ENCODE data around the gene R3HDM4.
"Not testable (repeated sequence)": the region's sequence is repeated elsewhere in the genome, so short reads cannot be mapped to it uniquely, and the experiment has no call there.

Gene R3HDM4

DNA sequence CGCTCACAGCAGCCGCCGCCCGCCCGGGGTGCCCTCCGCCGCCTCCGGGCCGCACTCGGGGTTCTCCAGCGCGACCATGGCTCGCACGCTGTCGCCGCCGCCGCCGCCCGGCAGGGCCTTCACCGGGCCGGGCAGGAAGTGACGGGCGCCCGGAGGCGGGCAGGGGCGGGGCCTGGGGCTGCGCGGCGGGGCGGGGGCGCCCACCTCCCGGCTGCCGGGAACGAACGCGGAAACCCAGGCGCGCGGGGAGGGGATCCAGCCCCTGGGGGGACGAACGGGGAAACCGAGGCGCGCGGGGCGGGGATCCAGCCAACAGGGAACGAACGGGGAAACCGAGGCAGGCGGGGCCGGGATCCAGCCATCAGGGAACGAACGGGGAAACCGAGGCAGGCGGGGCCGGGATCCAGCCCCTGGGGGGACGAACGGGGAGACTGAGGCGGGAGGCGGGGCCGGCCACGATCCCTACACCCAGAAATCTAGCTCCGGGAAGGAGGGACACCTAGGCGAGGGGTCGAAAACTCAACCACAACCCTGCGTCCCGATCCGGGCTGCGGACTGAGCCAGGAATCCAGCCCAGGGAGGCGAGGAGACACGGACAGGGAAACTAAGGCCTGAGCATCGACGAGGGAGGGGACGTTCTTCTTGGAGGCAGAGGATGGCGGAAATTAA, at the start of gene R3HDM4:
Gene R3HDM4, minus strand, starts transcription at position 140 of the 669 bp plus-strand sequence. Its CDS starts 62 bp downstream, at position 78.
- no peak for DNase-seq

DNA sequence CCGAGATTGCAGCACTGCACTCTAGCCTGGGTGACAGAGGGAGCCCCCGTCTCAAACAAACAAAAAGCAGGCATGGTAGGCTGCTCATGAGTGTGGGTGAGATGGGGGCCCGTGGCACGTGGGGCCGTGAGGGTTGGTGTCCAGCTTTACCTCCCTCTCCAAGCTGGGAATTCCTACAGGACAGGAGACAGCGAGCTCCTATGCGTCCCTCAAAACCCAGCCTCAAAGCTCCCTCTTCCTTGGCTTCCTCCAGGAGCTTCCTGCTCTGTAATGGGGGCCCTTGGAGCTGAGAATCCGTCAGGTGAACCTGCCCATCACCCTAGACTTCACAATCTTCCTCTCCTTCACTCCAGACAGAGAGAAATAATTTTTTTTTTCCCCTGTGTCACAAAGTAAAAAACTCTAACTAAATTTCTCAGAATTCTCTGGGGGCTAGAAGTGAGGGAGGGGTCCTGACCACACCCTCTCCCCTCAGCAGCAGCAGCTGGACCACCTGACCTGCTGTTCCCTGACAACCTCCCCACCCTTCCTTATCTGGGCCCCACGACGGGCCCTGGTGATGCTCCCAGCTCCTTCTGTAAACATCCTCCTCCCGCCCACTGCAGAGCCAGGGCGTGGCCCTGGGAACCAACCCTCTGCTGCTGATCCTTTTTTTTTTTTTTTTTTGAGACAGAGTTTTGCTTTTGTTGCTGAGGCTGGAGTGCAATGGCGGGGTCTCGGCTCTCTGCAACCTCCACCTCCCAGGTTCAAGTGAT, 49.0 kb upstream of the R3HDM4 start:
- DNase-seq = no peak

DNA sequence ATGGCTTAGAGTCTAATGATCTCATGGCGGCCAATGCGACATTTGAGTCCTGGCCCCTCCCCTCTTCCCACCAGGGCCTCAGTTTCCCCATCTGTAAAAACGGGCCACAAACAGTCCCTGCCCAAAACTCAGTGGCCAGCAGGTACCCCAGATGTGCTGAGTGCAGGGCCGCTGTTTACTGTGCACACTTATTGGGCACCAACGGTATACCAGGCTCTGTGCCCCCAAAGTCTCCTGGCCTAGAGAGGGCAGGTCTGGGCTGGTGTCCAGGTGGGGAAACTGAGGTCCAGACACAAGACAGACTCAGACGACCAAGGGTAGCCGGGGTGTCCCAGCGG, 47.6 kb upstream of the R3HDM4 start:
- no peak for DNase-seq

DNA sequence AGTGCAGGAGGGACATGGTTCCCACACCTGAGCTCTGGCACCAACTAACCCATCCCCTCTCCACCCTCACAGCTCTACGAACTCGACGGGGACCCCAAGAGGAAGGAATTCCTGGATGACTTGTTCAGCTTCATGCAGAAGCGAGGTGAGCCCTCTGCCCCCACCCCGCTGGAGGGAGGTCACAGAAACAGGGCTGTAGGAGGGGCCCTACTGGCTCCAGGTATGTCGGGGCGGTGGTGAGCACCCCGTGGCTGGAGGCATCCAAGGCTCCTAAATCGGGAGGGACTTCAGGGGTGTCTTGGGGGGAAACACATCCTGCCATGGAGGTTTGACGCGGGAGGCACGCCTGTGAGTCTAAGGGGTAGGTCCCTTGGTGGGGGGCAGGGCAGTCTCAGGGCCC, 47.0 kb upstream of the R3HDM4 start:
- no peak for DNase-seq

DNA sequence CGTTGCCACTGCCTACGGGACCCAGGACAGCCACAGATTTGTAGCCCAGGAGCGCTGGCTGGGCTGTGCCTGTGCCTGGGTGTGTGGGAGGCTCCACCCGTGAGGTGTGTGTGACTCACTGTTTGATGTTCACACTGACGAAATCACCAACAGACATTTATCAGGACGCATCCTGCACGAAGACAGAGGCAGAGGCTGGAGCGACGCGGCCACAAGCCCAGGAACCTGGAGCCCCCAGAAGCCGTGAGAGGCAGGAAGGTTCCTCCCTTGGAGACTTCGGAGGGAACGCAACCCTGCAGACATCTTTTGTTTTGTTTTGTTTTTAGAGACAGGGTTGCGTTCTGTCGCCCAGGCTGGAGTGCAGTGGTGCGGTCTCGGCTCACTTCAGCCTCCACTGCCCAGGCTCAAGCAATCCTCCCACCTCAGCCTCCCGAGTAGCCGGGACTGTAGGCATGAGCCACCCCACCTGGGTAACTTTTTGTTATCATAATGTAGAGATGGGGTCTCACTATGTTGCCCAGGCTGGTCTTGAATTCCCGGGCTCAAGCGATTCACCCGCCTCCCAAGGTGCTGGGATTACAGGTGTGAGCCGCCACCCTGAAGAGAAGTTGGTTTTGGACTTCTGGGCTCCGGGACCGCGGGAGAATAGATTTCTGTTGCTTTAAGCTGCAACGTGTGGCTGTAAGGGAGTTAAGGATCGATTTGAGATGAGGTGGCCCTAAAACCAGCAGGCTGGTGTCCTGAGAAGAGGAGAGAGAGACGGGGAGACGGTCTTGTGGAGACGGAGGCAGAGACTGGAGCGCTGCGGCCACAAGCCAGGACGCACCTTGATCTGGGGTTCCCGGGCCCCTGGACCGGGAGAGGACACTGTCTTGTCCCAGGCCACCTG, 46.2 kb upstream of the R3HDM4 start:
- no peak for DNase-seq

DNA sequence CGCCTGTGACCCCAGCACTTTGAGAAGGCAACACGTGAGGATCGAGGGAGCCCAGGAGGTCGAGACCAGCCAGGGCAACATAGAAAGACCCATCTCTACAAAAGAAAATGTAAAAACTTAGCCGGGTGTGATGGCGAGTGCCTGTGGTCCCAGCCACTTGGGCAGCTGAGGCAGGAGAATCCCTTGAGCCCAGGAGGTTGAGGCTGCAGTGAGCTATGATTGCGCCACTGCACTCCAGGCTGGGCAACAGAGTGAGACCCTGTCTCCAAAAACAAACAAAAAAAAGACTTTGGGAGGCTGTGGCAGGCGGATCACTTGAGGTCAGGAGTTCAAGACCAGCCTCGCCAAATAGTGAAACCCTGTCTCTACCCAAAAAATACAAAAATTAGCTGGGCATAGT, 44.6 kb upstream of the R3HDM4 start:
- DNase-seq = not testable (repeated sequence)

DNA sequence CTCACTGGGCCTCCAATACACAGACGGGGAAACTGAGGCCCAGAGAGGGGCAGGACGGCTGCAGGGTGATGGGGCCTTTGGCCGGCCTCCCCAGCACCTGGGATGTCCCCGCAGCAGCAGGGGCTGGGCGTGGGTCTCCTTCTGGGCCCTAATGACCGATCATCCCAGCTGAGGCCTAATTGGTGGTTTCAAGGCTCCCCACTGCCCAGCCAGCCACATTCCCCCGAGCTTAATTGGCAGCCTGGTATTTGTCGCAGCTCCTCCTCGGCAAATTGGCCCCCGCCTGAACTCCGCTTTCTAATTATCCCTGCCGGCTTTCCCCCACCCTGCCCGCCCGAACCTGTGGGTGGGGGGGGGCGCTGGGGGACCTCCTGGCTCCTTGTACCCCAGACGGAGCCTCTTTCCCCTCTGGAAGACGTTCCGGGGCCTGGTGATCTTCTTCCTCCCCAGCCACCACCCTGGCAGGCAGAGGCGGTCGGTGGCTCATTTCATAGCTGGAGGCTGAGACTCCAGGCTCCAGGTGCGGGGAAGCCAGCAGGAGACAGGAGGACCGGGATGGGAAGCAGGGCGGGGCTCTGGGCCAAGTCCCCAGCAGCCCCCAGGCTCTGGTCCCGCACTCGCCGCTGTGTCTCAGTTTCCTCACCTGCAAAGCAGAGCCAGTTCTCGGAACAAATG, 43.9 kb upstream of the R3HDM4 start:
- no peak for DNase-seq

DNA sequence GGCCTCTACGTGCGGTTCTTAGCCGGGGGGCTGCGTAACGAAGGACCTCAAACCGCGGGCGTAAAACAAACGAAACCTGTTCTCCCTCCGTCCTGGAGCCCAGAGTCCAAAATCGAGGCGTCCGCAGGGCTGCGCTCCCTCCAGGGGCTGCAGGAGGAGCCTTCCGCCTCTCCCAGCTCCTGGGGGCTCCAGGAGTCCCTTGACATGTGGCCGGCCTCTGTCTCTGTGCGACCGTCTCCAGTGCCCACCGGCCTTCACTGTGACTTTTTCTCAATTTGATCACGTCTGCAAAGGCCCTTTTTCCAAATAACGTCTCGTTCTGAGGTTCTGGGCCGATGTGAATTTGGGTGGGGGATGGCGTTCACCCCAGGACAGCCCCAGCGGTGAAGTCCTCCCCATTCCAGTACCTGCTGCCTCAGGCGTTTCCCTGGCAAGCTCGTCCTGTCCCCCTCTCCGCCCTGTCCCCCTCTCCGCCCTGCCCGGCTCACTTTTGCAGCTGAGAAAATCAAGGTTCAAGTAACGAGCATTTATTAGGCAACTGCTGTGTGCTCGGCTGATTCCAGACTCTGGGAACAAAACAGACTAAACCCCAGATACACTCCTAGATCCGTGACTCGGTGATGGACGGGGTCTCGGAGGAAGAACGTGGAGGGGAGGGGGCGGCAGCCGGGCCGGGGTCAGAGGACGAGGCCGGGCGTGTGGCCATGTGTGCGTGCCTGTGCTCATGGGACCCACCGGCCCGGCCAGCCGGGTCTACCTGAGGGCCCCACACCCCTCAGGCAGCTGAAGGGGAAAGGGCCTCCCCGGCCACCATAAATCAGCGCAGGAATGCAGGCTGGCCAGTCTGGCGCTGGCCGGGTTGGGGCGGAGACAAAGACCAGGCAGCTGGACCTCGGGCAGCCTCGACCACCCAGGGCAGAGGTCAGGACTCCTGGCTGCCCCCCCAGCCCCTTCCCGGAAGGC, 43.1 kb upstream of the R3HDM4 start:
- DNase-seq = no peak

DNA sequence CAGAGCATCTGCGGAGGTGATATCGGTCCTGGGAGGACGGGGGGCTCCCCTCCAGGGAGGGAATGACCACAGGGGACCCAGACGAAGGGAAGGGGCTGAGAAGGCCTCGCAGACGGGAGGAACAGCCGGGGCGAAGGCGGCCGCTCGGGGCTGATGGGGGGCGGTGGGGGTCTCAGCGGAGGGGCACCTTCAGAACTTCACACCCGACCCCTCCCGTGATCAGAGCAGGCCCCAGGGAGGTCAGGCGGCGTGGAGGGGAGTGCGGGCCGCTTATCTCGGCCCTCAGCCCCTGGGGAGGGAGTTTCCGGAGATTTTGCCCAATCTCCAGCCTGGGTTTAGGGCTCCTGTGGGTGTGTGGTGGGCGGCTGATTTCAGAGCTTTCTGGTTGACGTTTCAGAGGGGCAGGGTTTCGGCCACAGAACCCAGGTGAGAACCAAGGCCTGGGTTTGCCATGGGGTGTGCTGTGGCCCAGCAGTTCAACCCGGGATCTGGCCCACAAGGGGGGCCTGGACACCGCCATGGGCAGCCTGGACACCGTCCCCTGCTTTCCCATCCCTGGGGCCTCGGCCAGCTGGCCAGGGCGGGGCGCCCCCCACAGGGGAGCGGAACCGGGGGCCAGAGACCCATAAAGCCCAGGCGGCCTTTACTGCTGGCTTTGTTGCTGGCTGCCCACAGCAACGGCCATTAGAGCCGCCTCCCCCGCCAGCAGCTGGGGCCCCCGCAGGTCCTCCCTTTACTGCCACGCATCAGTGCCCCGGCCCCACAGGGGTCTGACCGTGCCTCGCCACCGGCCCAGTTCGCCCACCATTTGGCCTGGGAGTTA, 41.9 kb upstream of the R3HDM4 start:
- DNase-seq = no peak

DNA sequence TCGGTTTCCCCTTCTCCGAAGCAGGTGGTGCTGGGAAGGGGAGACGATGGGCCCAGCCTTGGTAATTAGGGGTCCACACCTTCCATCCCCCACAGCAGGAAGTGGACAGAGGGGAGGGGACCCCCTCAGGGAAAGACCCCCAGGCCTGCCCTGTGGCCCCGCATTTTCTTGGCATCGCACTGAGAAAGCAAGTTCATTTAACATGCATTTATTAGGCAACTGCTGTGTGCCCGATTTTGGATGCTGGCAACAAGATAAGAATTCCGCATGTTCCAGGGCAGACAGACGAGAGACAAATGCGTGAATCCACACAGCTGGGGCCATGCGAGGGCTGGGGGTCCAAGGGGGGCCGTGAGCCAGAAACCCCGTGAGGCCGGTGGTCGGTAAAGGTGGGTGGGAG, 41.3 kb upstream of the R3HDM4 start:
- no peak for DNase-seq

DNA sequence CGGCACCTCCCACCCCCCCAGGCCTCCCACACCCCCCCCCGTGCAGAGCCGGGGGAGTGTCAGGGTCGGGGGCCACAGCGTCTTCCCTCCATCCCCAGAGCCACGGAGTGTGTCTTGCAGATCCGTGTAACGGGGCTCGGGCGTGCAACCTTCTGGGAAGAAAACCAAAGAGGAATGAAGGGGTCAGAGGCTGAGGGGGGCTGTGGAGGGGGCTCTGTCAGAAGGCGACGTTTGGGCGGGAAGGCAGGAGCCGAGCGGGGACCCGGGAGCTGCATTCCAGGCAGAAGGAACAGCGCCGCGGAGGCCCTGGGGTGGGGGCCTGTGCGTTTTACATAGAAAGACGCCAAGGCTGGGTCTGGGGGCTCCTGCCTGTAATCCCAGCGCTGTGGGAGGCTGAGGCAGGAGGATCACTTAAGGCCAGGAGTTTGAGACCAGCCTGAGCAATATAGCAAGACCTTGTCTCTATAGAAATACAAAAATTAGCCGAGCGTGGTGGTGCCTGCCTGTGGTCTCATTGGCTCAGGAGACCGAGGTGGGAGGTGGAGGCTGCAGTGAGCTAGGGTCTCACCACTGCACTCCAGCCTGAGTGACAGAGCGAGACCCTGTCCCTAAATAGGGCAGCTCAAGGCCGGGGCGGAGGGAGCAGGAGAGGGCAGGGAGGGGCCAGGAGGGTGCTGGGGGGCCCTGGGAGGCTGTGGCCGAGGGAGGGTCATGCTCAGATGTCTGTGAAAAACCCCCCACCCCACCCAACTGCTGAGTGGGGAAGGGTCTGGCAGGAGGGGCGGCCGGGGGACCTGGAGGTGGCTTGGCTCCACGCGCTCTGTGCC, 40.6 kb upstream of the R3HDM4 start:
- no peak for DNase-seq

DNA sequence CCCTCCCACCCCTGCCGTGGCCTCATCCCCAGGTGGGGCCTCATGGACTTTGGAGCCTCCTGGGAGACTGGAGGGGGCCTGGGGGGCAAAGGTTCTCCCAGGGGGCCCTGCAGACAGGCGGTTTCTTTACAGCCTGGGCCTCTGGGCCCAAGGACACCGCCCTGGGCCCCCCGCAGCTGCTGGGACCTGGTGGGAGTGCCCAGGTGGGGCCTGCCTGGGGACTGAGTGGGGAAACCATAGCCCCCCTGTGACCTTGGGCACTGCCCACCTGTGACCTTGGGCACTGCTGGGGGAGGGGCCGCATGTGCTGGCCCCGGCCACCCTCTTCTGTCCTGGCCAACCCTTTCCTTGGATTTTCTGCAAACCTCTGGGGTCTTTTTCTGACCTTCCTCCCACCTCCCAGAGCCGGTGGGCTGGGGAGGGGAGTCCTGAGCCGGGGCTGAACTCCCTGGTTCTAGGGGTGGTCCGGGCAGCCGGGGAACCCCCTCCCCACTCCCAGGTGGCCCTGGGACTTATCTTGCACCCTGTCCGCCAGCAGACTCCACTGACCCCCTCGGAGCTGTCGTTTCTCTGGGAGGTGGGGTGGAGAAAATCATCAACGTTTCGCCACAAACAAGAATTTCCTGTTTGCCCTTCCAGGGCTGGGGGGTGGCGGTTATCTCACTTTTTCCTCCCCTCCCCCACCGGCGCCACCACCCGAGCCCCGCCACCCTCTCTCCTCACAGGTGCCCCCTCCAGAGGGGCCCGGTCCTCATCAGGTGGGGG, 39.8 kb upstream of the R3HDM4 start:
- DNase-seq = no peak

DNA sequence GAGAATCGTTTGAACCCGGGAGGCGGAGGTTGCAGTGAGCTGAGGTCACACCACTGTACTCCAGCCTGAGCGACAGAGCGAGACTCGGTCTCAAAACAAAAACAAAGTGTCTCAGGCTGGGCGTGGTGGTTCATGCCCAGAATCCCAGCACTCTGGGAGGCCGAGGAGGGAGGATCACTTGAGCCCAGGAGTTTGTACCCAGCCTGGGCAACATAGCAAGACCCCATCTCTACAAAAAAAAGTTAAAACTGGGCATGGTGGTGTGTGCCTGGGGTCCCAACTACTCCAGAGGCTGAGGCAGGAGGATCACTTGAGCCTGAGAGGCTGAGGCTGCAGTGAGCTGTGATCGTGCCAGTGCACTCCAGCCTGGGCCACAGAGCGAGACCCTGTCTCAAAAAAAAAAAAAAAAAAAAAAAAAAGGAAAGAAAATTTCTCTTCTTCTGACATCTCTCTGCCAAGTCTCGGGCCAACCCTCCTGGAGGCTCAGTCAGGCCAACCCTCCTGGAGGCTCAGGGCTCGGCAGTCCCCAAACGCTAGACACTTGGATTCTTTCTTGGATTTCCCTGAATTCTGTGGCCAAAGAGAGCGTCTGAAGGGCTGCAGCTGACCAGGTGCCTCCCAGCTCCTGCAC, 39.1 kb upstream of the R3HDM4 start:
- DNase-seq = no peak

DNA sequence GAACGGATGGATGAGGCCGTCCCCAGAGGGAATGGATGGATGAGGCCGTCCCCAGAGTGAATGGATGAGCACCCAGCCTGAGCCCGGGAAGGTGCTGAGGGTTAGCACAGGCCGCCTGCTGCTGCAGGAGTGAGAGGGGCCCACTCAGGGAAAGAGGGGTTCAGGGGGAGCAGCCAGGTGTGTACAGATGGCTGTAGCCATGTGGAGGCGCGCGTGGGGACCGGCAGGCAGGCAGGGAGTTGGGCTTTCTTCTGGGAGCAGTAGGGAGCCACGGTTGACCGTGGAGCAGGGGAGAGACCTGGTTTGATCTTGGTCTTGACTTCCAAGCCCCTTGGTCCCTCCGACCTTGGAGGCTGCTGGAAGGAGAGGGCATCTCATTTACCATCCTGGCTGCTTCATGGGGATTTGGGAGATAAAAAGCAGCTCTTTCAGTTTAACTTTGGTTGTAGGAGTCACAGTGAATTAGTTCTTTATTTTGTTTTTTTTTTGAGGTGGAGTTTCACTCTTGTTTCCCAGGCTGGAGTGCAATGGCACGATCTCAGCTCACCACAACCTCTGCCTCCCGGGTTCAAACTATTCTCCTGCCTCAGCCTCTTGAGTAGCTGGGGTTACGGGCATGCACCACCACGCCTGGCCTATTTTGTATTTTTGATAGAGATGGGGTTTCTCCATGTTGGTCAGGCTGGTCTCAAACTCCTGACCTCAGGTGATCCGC, 37.5 kb upstream of the R3HDM4 start:
- no peak for DNase-seq

DNA sequence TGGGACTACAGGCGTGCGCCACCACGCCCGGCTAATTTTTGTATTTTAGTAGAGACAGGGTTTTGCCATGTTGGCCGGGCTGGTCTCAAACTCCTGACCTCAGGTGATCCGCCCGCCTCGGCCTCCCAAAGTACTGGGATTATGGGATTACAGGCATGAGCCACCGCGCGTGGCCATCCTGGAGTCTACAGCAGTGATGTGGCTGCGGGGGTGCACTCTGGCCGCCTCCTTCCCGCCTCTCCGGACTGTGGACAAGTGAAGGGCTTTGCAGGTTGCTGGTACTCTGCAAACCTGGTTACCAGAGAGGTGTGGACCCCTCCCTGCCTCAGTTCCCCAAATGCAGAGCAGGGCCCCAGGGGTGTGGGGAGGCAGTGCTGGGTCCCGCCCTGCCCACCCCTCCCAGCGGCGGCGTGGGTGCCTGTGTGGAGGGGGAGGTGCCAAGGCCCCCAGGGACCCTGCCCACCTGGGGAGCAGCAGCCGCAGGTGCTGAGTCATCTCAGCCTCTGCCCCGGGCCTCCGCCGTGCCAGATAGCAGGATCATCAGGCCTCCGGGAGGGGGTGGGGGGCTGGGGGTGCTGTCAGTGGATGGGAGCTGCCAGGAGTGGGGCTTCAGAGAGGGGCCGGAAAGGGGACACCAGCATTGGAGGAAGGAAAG, 36.0 kb upstream of the R3HDM4 start:
- no peak for DNase-seq

DNA sequence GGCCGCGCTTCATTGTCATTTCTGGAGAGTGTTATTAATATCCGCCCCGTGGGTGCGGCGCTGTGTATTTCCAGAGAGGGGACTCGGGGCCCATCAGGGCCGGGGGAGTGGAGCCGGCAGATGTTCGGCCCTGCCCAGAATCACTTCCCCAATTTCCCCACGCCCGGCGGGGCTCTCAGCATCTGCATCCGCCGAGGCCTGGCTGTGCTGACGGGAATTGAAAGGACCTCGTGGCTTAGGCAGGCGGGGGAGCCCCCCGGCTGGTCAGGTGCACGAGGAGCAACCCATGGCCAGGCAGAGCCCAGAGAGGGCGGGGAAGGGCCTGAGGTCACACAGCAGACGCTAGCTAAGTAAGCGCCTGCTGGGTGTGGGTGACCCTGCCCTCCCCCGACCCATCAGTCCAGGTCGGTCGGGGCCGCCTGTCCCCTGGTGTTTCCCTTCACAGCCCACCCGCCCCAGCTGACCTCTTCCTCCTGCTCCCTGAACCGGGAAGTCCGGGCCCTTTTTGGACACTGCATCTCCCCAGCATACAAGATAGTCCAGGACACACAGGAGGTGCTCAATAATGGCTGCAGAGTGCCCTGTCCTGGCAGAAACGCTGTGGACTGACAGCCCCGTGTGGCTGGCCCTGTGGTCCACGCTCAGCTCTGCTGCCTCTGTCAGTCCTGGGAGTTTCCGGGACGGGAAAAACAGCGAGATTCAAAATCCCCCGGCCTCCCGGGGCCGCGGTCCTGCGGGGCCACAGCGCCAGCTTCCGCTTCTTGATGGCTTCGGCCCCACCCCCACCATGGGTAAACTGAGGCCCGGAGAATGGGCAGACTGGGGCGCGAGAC, 34.9 kb upstream of the R3HDM4 start:
- DNase-seq = no peak
